ENCODE measurements around the gene TM9SF3.

The TM9SF3 gene

DNA sequence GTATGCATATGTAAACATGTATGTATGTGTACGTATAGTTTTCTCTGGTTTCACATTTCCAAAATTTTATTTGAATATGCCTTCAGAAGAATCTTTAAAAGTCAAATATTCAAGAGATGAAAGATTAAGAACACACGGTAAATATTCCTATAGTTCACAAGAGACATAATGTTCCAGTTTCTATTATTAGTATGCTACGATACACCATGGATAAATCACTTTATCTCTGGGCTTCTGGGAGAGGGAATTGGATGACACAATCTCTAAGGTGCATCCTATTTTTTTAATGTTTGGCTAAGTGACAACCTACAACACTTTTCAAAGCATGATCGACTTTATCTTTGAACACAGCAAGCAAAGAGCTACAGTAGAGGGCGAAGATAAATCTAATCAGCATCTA lies 13.8 kb downstream of the TM9SF3 start:
- no peak for DNase-seq (ENCODE audit: low read depth)
- H3K4me3 ChIP-seq (ENCODE audit: control insufficient read depth, low read depth, low read length): no peak overlapping the region
- TF ChIP-seq, protein P1, sequence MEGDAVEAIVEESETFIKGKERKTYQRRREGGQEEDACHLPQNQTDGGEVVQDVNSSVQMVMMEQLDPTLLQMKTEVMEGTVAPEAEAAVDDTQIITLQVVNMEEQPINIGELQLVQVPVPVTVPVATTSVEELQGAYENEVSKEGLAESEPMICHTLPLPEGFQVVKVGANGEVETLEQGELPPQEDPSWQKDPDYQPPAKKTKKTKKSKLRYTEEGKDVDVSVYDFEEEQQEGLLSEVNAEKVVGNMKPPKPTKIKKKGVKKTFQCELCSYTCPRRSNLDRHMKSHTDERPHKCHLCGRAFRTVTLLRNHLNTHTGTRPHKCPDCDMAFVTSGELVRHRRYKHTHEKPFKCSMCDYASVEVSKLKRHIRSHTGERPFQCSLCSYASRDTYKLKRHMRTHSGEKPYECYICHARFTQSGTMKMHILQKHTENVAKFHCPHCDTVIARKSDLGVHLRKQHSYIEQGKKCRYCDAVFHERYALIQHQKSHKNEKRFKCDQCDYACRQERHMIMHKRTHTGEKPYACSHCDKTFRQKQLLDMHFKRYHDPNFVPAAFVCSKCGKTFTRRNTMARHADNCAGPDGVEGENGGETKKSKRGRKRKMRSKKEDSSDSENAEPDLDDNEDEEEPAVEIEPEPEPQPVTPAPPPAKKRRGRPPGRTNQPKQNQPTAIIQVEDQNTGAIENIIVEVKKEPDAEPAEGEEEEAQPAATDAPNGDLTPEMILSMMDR (IDR thresholded peaks at IDR 0.05; ENCODE audit: control insufficient read depth, insufficient read depth, low read depth, low read length, missing control alignments): no peak

DNA sequence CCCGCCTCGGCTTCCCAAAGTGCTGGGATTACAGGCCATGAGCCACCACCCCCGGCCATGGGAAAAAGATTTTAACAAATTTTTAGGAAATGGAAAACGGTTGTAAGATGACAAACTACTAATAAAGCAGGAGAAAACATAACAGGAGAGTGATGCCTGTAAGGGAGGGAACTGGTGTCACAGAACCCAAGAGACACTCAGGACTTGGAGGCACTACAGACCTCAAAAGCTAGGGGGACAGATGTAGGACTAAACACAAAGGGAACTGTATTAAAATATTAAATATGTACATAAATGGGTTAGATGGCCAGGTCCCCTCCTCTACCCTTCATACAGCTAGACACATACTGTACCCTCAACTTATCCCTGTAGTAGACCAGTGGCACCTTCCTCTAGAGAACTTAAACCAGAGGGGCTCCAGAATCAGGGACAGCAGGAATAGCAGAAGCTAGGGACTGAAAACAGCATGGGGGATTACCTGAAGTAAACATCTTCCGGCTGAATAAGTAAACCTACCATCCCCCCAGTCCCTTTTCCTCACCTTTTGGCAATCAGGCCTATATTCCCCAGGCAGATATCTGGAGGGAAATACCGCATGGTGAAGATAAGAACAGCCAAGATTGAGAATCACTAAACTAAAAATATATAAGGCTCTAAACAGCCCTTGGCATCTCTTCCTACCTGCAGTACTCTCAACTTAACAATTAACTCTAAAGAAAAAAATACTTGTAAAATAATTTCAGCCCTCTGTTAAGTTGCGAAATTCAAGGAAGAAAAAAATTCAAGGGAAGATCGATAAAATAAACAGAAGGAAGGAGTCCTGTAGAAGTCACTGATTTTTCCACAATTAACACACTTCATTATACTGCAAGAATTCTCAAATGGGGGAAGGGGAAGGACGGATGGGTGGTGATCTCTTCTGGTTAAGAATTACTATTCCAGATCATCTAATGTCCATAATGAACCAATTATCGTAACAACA lies 15.5 kb downstream of the TM9SF3 start:
- H3K4me3 ChIP-seq (ENCODE audit: control insufficient read depth, low read depth, low read length): no peak overlapping the region
- DNase-seq (ENCODE audit: low read depth): no peak
- TF ChIP-seq, protein P1 (IDR thresholded peaks at IDR 0.05; ENCODE audit: control insufficient read depth, insufficient read depth, low read depth, low read length, missing control alignments): no peak

DNA sequence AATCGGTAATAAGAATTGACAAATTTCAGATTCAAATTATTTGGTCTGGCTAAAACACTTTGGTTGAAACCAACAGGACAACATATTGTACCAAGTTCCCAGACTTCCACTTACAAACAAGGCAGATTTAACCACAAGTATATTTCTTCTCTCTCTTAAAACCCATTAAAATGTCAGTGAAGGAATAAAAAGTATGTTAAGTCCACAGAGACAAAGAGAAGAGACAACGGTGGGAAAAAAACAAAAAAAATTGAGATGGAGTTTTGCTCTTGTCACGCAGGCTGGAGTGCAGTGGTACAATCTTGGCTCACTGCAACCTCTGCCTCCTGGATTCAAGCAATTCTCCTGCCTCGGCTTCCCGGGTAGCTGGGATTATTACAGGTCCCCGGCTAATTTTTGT lies 16.3 kb downstream of the TM9SF3 start:
- no peak overlapping the region for H3K4me3 ChIP-seq (ENCODE audit: control insufficient read depth, low read depth, low read length)
- TF ChIP-seq, protein P1 (IDR thresholded peaks at IDR 0.05; ENCODE audit: control insufficient read depth, insufficient read depth, low read depth, low read length, missing control alignments): no peak
- DNase-seq (ENCODE audit: low read depth): no peak

DNA sequence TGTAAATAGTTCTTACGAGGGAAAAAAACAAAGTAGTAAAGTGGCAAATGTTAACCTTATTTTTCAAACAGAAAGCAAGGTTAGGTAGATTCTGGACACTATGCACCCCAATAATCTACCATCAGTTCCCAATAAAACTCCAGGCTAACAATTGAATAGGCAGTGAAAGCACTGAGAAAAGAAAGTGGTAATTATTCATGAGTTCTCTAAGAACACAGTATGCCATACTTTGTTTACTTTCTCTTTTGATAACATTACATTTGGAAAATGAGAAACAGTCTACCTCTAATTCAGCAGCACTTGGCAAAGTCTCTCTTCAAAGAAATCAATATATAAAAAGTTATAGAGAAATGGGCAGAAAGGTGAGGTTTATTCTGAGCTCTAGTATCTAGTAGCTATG lies 18.4 kb downstream of the TM9SF3 start:
- no peak for DNase-seq (ENCODE audit: low read depth)
- TF ChIP-seq, protein P1 (IDR thresholded peaks at IDR 0.05; ENCODE audit: control insufficient read depth, insufficient read depth, low read depth, low read length, missing control alignments): no peak
- no peak overlapping the region for H3K4me3 ChIP-seq (ENCODE audit: control insufficient read depth, low read depth, low read length)

DNA sequence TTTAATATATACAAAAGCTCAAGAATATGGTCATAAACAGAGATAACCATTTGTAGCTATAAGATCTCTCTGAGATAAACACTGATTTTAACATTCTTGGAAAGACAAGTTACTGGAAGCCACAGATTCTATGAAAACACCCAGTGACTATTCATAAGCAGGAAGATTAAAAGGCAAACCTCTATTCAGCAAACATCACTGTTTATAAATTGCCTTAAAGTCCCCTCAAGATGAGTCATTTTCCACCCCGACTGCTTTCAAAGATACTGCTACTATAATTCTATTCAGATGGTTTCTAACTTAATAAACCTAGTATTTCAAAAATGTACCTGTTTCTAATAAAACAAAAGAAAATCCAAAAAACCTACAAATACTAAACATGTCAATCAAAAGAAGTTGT lies 21.0 kb downstream of the TM9SF3 start:
- DNase-seq (ENCODE audit: low read depth): no peak
- TF ChIP-seq, protein P1 (IDR thresholded peaks at IDR 0.05; ENCODE audit: control insufficient read depth, insufficient read depth, low read depth, low read length, missing control alignments): no peak
- H3K4me3 ChIP-seq (ENCODE audit: control insufficient read depth, low read depth, low read length): no peak overlapping the region

DNA sequence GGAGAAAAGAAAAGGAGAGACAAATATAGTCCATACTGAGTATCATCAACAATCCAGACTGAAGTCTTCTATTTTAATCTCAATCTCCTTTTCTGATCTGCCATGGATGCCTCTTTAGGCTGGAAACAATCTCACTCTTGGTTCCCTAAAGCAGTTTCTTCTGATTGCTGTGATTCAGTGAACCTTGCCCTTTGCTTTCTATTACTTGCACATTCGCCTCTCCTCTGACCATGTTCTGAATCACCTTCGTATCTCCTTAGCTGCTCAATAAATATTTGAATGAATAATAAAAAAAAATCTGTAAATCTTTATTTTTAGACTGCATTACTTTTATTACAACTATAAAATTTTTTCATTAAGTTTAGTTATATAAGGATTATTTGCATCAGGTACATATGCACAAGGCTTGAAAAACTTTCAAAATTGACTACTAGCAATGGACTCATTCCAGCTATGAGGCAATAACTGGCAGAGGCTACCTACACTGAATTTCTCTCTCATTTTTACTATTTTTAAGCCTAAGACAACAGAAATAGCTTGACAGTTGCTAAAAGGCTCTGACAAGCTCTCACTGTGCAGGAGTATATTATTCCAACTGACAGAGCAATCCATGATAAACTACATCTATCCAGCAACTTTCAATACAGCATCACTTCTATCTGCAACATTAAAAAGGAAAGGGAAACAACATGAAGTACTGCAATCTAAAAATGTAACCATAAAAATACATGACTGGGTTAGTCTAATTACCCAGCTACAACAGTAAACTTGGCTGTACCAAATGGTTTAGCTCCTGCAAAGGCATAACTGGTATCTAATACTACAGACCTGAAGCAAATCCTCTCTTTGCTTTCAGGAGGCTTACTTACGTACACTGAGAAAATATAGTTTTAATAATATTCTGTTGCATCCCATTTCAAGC lies 25.6 kb downstream of the TM9SF3 start:
- DNase-seq (ENCODE audit: low read depth): no peak
- TF ChIP-seq, protein P1 (IDR thresholded peaks at IDR 0.05; ENCODE audit: control insufficient read depth, insufficient read depth, low read depth, low read length, missing control alignments): no peak

More for the DNA sequence above, 25.6 kb downstream of the TM9SF3 start:
- H3K4me3 ChIP-seq (ENCODE audit: control insufficient read depth, low read depth, low read length): no peak overlapping the region

Measured in AG09309 (cell line).